IPS-18a (cell line): ENCODE measurements around the gene UXS1.

Experiments
- H3K27ac ChIP-seq: one replicate; pipeline ENCODE4 v1.5.1; 2013; ENCODE audit warnings: low read length
- H3K27me3 ChIP-seq: one replicate; pipeline ENCODE4 v1.6.1; 2013; ENCODE audit warnings: mild to moderate bottlenecking, low read length; ENCODE audit not compliant: control insufficient read depth, insufficient read depth
- H3K36me3 ChIP-seq: one replicate; pipeline ENCODE4 v1.6.1; 2013; ENCODE audit warnings: low read depth, low read length; ENCODE audit not compliant: control insufficient read depth
- H3K4me1 ChIP-seq: one replicate; pipeline ENCODE4 v1.6.1; 2013; ENCODE audit warnings: low read depth, low read length; ENCODE audit not compliant: control insufficient read depth
- H3K4me3 ChIP-seq: one replicate; pipeline ENCODE4 v1.5.1; 2013; ENCODE audit warnings: low read length
- H3K9ac ChIP-seq: one replicate; pipeline ENCODE4 v1.6.1; 2013; ENCODE audit warnings: mild to moderate bottlenecking, low read length, moderate library complexity
- H3K9me3 ChIP-seq: one replicate; pipeline ENCODE4 v1.6.1; 2013; ENCODE audit warnings: low read depth, low read length; ENCODE audit not compliant: control insufficient read depth

Gene UXS1

GRCh38 chr2:106085181-106085940, 108.7 kb downstream of the UXS1 start:
- Histone ChIP-seq H3K9ac (no peak overlapping the region), H3K4me3 (no peak overlapping the region), H3K27me3 (no peaks in the 10 kb centered on the region), H3K36me3 (no peaks in the 10 kb centered on the region), H3K27ac (no peak overlapping the region), H3K4me1 (no peaks in the 10 kb centered on the region), H3K9me3 (no peaks in the 10 kb centered on the region)

GRCh38 chr2:106080959-106081358, 113.1 kb downstream of the UXS1 start:
- Histone ChIP-seq H3K27ac (no peak overlapping the region), H3K9me3 (no peaks in the 10 kb centered on the region), H3K9ac (no peak overlapping the region), H3K27me3 (no peaks in the 10 kb centered on the region), H3K4me3 (no peak overlapping the region), H3K36me3 (no peaks in the 10 kb centered on the region), H3K4me1 (no peaks in the 10 kb centered on the region)

- no peaks in the 10 kb centered on the region for H3K4me1 ChIP-seq
- no peak overlapping the region for H3K9ac ChIP-seq
- no peaks in the 10 kb centered on the region for H3K27me3 ChIP-seq
- H3K36me3 ChIP-seq = no peaks in the 10 kb centered on the region
- no peak overlapping the region for H3K27ac ChIP-seq
- H3K4me3 ChIP-seq = no peak overlapping the region
- H3K9me3 ChIP-seq = no peaks in the 10 kb centered on the region
These were observed 116.0 kb downstream of the UXS1 start for GRCh38 chr2:106078096-106078495.

- Histone ChIP-seq H3K9me3 (no peaks in the 10 kb centered on the region), H3K36me3 (no peaks in the 10 kb centered on the region), H3K9ac (no peak overlapping the region), H3K4me1 (no peaks in the 10 kb centered on the region), H3K4me3 (no peak overlapping the region), H3K27ac (no peak overlapping the region), H3K27me3 (no peaks in the 10 kb centered on the region)
These were observed 117.2 kb downstream of the UXS1 start for GRCh38 chr2:106076941-106077340.

- Histone ChIP-seq H3K9me3 (no peaks in the 10 kb centered on the region), H3K27ac (no peak overlapping the region), H3K4me3 (no peak overlapping the region), H3K9ac (no peak overlapping the region), H3K4me1 (peaks cover 7% of the 10 kb centered on the region), H3K27me3 (no peaks in the 10 kb centered on the region), H3K36me3 (no peaks in the 10 kb centered on the region)
These were observed 119.1 kb downstream of the UXS1 start for GRCh38 chr2:106075048-106075447.

GRCh38 chr2:106073678-106074406, 120.3 kb downstream of the UXS1 start:
- Histone ChIP-seq H3K4me3 (no peak overlapping the region), H3K27me3 (no peaks in the 10 kb centered on the region), H3K9ac (no peak overlapping the region), H3K27ac (no peak overlapping the region), H3K36me3 (no peaks in the 10 kb centered on the region), H3K4me1 (peaks cover 12% of the 10 kb centered on the region), H3K9me3 (no peaks in the 10 kb centered on the region)

- Histone ChIP-seq H3K27ac (no peak overlapping the region), H3K4me1 (peaks cover 18% of the 10 kb centered on the region), H3K27me3 (peaks cover 16% of the 10 kb centered on the region), H3K9me3 (no peaks in the 10 kb centered on the region), H3K9ac (no peak overlapping the region), H3K4me3 (no peak overlapping the region), H3K36me3 (no peaks in the 10 kb centered on the region)
These were observed 123.9 kb downstream of the UXS1 start for GRCh38 chr2:106070181-106070580.

- H3K9me3 ChIP-seq = no peaks in the 10 kb centered on the region
- peaks cover 29% of the 10 kb centered on the region for H3K27me3 ChIP-seq
- no peak overlapping the region for H3K9ac ChIP-seq
- no peak overlapping the region for H3K27ac ChIP-seq
- H3K4me1 ChIP-seq = peaks cover 21% of the 10 kb centered on the region
- no peak overlapping the region for H3K4me3 ChIP-seq
- no peaks in the 10 kb centered on the region for H3K36me3 ChIP-seq
These were observed 125.7 kb downstream of the UXS1 start for GRCh38 chr2:106068451-106068850.

- Histone ChIP-seq H3K36me3 (no peaks in the 10 kb centered on the region), H3K4me3 (peak overlapping the region; percentile 68), H3K27me3 (peaks cover 29% of the 10 kb centered on the region), H3K9ac (no peak overlapping the region), H3K27ac (no peak overlapping the region), H3K4me1 (peaks cover 21% of the 10 kb centered on the region), H3K9me3 (no peaks in the 10 kb centered on the region)
These were observed 127.9 kb downstream of the UXS1 start for GRCh38 chr2:106065983-106066820.

GRCh38 chr2:106065268-106065982, 128.7 kb downstream of the UXS1 start:
- Histone ChIP-seq H3K36me3 (no peaks in the 10 kb centered on the region), H3K27me3 (peaks cover 29% of the 10 kb centered on the region), H3K9me3 (no peaks in the 10 kb centered on the region), H3K9ac (peak overlapping the region; percentile 48), H3K4me3 (peak overlapping the region; percentile 68), H3K27ac (no peak overlapping the region), H3K4me1 (peaks cover 18% of the 10 kb centered on the region)

- no peaks in the 10 kb centered on the region for H3K9me3 ChIP-seq
- no peak overlapping the region for H3K9ac ChIP-seq
- no peak overlapping the region for H3K27ac ChIP-seq
- H3K27me3 ChIP-seq = peaks cover 29% of the 10 kb centered on the region
- no peaks in the 10 kb centered on the region for H3K36me3 ChIP-seq
- H3K4me1 ChIP-seq = peaks cover 9% of the 10 kb centered on the region
- no peak overlapping the region for H3K4me3 ChIP-seq
These were observed 130.9 kb downstream of the UXS1 start for GRCh38 chr2:106063181-106063580.
